GM19023 (cell line): ENCODE measurements around the gene ABCF2.

Source experiments
- ATAC-seq: cut with Tn5 transposase; IDR thresholded peaks from one replicate; pipeline ENCODE4 v1.9.1; 2021; ENCODE audit warnings: mild to moderate bottlenecking, moderate library complexity; ENCODE audit not compliant: unreplicated experiment

ABCF2 gene

DNA sequence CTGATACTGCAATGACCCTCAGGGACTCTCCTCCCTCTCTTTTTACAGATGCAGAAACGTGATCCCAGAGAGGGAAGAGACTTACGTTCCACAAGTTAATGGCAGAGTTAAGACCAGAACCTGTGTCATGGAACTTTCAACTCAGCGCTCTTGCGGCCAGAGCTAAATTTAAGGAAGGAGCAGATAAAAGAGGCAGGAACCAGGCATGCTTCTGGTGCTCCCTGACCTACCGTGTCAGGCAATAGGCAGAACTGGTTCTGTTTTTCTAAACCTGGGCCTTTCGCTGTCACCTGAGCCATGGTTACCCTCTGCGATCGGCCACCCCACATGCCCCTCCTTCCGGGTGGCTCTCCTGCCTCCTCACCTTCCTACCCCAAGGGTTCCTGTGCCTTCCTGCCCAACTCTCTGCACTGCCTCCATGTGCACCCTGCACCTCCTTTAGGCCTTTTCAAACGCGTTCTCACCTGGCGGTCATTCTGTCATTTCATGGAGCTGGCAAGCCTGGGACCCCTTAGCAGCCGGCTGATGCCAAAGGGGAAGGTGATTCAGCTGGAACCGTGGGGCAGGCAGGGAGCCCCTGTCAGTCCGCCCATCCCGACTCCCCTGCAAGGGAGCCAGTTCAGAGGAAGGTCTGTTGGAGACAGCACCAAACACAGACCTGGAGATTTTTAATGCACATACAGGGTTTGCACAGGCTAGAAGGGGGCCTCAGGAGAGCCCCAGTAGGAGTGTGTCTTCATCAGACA is 51.8 kb downstream of the ABCF2 start:
- ATAC-seq, result no peak

DNA sequence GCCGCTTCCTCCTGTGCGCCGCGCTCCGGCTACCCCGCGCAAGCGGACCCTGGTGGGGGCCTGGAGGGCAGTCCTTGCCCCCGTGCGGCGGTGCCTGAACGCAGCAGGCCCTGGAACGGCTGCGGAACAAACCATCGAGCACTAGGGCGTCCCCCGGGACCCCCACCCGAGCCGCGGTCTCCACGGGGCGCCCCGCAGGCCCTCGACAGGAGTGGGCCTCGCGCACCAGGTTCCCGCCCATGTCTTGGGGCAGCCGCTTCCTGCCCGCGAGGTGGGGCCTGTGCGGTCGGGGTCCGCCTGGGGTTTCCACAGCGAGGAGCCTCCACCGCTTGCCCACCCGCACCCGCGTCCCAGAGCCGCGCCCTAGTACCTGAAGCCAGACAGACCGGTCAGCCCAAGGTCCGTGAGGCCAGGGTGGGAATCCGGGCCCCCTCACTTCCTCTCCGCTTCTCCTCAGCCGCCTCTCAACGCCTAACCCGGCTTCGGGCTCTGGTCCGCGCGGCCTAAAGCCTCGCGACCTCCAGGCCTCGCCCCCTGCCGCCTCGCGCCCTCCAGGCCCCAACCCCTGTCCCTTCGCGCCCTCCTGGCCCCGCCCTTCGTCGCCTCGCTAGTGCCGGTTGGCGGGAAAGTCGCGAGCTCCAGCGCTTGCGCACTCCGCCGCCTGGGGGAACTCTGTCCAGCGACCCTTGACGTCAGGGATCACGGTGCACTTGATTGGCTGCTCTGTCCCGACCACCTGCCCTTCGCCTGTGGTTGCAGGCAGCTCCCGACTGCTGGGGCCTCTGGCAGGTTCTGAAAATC is 52.6 kb downstream of the ABCF2 start:
- no peak for ATAC-seq

DNA sequence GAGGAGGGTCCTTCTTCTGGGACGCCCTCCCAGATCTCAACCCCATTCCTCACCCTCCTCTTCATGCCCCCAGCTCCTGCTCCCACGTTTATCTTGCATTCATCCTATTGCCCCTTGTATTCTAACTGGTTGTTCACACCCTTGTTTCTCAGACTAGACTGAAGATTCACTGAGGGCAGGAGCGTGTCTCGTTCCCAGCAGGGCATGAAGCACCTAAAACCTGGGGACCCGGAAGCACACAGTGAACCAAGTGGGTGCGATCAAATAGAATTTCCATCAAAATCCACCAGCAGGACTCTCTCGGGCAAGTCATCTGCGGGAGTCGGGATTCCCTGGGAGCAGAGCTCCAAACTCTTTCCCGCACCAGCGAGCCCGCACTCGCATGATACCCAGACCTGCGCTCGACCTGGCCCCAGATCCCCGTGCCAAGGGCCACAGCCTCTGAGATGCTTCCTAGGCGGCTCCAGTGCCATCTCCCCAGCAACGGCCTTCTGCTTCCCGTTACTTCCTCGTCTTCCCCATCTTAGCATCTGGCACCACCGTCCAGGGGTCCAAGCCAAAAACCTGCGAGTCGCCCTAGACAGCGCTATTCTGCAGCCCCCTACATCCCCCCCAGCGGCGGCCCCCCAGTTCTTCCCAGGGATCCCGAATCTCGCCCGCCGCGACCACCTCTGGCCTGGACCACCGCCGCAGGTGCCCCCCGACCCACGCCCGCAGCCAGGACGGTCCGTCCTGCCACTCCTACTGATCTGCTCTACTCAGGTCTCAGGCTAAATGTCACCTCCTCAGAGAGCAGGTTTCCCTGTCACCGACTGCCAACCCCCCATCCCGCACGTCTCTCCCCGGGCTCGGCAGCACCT is 53.4 kb downstream of the ABCF2 start:
- ATAC-seq, result no peak

DNA sequence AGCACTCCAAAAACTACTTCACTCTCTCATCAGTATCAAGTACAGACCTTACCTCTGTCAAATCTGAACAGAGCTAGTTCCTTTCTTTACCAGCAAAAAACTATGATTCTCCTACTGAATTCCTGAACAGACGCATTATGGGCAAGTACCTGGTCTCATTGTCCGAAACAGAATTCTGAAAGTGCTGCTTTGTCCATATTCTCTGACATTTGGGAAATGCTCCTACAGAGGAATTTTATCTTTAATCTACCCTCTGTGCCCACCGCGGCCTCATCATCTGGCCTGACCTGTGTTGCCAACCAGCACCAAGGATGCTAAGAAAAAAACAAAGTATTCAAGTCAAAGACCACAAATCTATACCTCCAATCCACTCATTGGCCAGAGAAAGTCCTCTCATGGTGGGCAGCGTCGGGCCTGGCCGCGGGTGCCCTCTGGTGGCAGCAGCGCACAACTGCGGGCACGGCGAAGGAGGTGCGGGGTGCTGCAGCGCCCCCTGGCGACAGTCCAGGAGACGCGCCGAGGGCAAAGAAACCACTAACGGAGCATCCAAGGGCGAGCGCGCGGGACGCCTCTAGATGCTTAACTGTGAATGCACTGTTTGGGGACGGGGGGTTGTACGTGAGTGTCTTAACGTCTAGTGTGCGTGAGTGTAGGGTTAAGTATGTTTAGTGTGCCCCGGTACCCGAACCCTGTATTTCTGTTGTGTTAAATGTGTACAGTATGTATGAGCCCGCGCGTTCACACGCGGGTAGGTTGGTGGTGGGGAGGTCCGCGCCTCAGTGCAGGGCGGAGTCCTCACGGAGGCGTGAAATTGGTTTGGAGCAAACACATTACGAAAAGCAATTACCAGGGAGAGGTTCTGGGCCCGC is 54.5 kb downstream of the ABCF2 start:
- no peak for ATAC-seq

DNA sequence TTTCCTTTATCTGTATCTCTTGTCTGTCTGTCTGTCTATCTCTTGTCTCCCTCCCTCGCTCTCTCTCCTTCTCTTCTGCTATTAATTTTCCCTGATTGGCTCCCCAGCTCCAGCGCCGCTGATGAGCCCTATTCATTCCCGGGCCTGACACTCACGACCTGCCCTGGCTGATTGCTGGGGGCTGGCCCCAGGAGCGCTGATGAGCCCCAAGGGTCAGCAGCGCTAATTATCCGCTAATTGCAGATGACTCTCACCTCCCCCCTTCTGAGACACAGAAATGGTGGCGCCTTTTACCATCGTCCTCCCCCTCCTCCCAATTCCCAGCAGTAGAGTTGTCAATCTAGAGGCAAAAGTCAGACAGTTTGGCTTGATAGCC is 58.2 kb downstream of the ABCF2 start:
- no peak for ATAC-seq

DNA sequence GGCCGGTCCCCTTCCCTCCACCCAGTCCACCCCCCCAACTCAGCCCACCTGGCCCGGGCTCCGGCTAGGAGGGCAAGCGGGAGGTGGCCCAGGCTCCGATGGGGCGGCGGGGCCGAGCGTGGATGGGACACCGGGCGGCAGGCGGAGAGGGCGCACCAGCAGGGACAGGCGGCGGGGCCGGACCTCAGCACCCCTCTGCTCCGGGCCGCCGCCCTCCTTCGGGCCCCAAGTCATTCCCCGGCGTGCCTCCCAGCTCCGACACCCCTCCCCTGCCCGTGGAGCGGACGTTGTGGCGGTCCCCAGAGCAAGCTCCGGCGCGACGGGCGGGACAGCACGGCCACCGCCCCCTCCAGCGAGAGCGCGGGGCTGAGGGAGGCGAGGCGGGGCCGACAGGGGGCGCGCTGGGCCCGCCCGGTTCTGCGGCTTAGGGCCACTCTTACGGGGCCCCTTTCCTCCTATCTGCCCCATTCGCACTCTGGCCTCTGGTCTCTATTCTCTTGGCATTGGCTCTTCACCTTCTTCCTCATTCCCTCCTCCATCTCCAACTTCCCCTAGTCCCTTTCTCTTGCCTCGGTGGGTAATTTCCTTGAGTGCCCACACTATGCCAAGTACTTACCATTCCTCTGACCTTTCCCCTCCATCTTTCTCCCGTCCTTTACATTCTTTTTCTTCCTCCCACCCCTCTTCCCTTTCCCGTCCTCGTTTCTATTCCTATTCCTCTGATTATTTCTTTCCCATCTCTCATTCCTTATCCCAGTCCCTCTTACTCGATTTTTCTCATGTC is 58.8 kb downstream of the ABCF2 start:
- no peak for ATAC-seq

DNA sequence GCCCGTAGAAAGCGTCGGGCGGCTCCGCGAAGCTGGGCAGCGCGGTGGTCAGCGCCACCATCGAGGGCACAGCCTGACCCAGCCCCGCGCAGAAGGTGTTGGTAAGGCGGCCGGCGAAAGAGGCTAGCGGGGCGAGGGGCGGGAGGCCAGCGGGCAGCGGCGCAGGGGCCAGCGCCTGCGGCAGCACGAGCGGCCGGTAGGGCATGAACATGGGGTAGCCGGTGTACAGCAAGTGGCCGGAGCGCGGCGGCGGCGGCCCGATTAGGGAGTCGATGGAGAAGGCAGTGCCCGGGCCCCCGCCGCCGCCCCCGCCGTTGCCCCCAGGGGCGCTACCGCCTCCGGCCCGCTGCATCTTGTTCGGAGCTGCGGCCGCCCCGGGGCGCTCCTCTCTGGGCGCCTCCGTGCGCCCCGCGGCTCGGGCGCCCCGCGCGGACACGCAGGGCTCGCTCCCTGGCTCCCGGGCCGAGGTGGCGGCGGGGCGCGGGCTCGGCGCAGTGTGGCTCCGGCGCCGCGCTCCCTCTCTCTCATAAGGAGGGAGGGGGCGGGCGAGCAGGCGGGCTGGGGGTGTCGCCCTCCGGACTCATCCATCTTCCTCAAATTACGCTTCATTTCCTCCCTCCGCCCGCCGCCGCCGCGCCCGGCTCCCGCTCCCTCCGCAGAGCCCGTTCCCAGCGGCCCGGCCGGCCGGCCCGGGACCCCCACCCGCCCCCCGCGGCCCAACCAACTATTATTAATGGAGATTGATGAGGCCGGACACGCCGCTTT is 59.6 kb downstream of the ABCF2 start, which contains the start of gene GBX1:
Gene GBX1 (minus strand): TSS at position 498 of the 765 bp plus-strand sequence. CDS start 146 bp downstream, at position 352.
- ATAC-seq, result no peak

DNA sequence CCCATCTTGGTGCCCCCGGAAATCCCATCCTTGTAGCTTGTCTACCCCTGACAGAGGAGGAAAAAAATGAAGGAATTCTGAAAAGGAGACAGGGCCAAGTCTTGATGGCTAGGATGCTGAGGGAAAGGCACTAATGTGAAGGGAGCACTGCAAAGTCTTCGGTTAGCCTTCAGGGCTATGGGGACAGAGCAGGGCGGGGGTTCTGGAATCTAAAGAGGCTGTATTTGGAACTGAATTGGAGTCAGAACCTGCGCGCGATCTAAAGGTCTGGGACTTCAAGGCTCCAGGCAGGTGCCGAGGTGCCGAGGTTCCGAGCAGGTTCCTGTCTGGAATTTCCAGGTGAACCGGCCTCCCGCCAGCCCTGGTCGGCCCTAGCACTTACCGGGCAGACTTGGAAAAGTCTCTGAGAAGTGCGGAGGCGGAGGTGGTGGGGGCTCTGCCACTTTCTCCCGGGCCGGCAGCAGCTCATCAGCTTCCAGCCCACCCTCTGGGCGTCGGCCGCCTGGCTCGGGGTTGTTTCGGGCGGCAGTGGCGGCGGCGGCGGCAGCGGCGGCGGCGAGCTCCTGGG is 60.3 kb downstream of the ABCF2 start:
- no peak for ATAC-seq
